Frontal cortex (tissue), 4 donors: Measurements from ENCODE around the gene SPATA32. TPM values are rescaled to one million over a fixed set of nuclear protein-coding genes. Genes with fewer than 3 reads are reported as not detected.

Source experiments
- DNase-seq, 2 donors: peaks; one replicate each; pipeline ENCODE4 v3.0.0; 2012; ENCODE audit warnings: low spot score in 2 of 2
- FAIRE-seq: peaks from 2 replicates; lab custom pipeline; 2012; peaks lifted over from hg19 to GRCh38; lab: Jason Lieb, UNC
- total RNA-seq: library from RNA; depleted of rRNA; stranded (reverse); fragments of >200 nt; gene quantifications from one replicate; pipeline ENCODE4 v1.2.3, GENCODE V29; 2014
- donor health status: control.
- donor health status: control.
- donor health status: control.

SPATA32 gene
- total RNA-seq, 1 donor from 2014 or later: not detected

GRCh38 chr17:45296003-45296832, 34.3 kb upstream of the SPATA32 start:
- no peak for FAIRE-seq
- DNase-seq: no peak

GRCh38 chr17:45294506-45294905, 32.6 kb upstream of the SPATA32 start:
- no peak for DNase-seq
- no peak for FAIRE-seq

GRCh38 chr17:45293413-45294211, 31.7 kb upstream of the SPATA32 start:
- FAIRE-seq (no peak), DNase-seq (peak in 1 of 2 donors; percentile 71)

- FAIRE-seq: no peak
- no peak for DNase-seq
Observed at GRCh38 chr17:45292696-45293412, 31.0 kb upstream of the SPATA32 start.

- no peak for DNase-seq
- no peak for FAIRE-seq
Observed at GRCh38 chr17:45291171-45291805, 29.4 kb upstream of the SPATA32 start.

GRCh38 chr17:45290269-45290765, 28.4 kb upstream of the SPATA32 start:
- FAIRE-seq: no peak
- DNase-seq: no peak

GRCh38 chr17:45289301-45290268, 27.7 kb upstream of the SPATA32 start:
- no peak for FAIRE-seq

GRCh38 chr17:45288825-45289224, 26.9 kb upstream of the SPATA32 start:
- FAIRE-seq: no peak
- no peak for DNase-seq

More at GRCh38 chr17:45289301-45290268, 27.7 kb upstream of the SPATA32 start:
- no peak for DNase-seq

- FAIRE-seq: no peak
- DNase-seq: no peak
Observed at GRCh38 chr17:45287526-45288500, 25.9 kb upstream of the SPATA32 start.

GRCh38 chr17:45286286-45286685, 24.4 kb upstream of the SPATA32 start:
- DNase-seq: no peak
- FAIRE-seq: no peak

GRCh38 chr17:45284176-45285140, 22.6 kb upstream of the SPATA32 start:
- DNase-seq (no peak), FAIRE-seq (no peak)

- FAIRE-seq (no peak), DNase-seq (no peak)
Observed at GRCh38 chr17:45283711-45284110, 21.8 kb upstream of the SPATA32 start.

- peak in 1 of 2 donors; percentile 60 for DNase-seq
- FAIRE-seq: no peak
Observed at GRCh38 chr17:45282683-45283644, 21.1 kb upstream of the SPATA32 start.

- FAIRE-seq (no peak), DNase-seq (no peak)
Observed at GRCh38 chr17:45279898-45280297, 18.0 kb upstream of the SPATA32 start.

- FAIRE-seq (no peak), DNase-seq (no peak)
Observed at GRCh38 chr17:45277992-45278391, 16.1 kb upstream of the SPATA32 start.
